Stimulated activated CD4-positive, alpha-beta T cell treated with anti-CD3 and anti-CD28 coated beads, Interleukin-4, amount 100 ng/mL, for 4 hours (primary cell): ENCODE data around the gene TCF7L2.

Experiments used
- DNase-seq, 2 experiments: peaks; one replicate each; pipeline ENCODE4 v3.0.0-alpha.2; 2020

Gene TCF7L2

GRCh38 chr10:113158183-113158582, 208.1 kb downstream of the TCF7L2 start:
- no peak for DNase-seq

GRCh38 chr10:113159563-113159962, 209.5 kb downstream of the TCF7L2 start:
- no peak for DNase-seq

DNA sequence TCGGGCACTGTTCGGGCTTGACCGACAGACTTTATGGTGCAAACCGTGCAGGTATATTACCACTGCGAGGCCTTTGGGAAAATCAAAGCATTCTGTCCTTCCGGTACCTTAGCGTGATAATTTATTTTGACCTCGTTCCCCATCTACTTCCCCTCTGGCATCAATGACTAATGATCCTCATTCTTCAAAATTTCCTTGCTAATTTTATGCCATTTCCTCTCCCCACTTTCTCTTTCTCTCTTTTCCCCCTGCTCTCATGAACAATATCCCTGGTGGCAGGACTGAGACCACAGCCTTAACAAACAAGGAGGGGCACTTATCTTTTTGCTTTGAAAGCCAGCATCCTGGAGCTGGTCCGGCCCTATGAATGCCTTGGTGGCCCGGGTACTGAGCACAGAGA, 210.6 kb downstream of the TCF7L2 start:
- no peak for DNase-seq

- DNase-seq = no peak
These were observed 211.0 kb downstream of the TCF7L2 start for GRCh38 chr10:113161066-113161465.

DNA sequence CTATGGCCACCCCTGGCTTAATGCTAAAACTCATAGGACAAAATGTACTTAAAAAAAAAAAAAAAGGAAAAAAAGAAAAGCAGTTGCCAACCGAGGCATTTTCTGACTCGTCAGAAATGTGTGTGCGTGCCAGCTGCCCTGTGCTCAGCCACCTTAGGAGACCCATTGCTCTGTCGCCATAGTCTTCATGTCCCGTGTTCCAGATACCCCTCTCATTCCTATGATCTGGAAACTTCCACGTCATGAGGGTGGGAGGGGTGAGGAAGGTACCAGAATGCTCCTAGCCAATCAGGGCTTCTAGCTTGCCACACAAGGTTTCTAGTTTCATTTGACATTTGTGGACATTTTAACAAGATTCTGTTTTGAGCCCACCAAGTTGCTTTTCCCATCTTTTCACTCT, 212.9 kb downstream of the TCF7L2 start:
- no peak for DNase-seq

- DNase-seq = no peak
These were observed 215.6 kb downstream of the TCF7L2 start for GRCh38 chr10:113165673-113166072.

- no peak for DNase-seq
These were observed 217.7 kb downstream of the TCF7L2 start for GRCh38 chr10:113167702-113168101.

- DNase-seq = no peak
These were observed 218.5 kb downstream of the TCF7L2 start for GRCh38 chr10:113168584-113168983.

- DNase-seq = no peak
These were observed 219.1 kb downstream of the TCF7L2 start for GRCh38 chr10:113169111-113169510.

DNA sequence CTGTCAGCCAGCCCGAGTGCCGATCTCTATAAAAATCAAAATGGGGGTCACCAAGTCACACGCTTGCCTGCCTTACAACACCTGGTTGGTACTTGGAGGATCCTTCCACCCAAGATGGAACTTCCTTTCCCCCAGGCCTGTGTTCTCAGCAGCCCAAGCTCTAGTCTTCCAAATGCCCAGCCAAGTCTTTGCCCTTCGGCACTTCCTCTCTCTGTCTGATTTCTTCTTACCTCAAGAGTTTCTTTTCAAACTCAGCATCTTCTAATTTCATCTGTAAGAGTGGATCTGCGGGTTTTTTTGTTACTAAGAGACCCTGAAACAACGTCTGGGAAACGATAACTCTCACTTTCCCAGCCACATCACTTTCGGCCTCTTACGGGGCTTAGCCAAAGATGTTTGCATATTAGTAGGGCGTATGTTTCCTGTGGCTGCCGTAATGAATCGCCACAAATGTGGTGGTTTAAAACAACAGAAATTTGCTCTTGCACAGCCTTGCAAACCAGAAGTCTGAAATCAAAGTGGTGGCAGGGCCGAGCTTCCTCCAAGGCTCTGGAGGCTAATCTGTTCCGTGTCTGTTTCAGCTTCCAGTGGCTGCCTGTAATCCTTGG, 219.9 kb downstream of the TCF7L2 start:
- DNase-seq = no peak

- DNase-seq = no peak
These were observed 221.6 kb downstream of the TCF7L2 start for GRCh38 chr10:113171662-113172061.

GRCh38 chr10:113175176-113175575, 225.1 kb downstream of the TCF7L2 start:
- DNase-seq = no peak

- DNase-seq = no peak
These were observed 226.0 kb downstream of the TCF7L2 start for GRCh38 chr10:113175756-113176651.

DNA sequence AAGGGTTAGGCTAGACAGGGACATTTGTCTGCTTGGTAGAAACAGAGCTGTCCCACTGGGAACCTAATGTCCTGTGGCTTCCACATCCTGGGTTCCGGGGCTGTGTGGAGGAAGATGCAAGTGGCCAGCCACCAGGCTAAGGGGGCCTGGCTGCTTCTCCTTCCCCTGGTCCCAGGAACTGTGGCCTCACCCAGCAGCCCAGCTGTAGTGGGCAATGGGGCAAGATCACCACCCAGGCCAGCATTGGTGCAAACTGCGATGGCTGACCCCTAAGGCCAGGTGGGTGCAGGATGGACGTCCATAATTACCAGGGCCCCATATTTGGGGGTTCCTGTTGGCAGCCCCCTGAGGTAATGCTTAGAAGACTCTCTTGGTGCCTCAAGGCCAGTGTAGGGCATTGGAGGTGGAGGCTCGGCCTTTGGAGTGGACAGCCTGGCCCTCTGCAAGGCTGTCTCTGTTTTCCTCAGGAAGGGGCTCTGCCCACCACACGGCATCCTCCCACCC, 226.7 kb downstream of the TCF7L2 start:
- DNase-seq = no peak

DNA sequence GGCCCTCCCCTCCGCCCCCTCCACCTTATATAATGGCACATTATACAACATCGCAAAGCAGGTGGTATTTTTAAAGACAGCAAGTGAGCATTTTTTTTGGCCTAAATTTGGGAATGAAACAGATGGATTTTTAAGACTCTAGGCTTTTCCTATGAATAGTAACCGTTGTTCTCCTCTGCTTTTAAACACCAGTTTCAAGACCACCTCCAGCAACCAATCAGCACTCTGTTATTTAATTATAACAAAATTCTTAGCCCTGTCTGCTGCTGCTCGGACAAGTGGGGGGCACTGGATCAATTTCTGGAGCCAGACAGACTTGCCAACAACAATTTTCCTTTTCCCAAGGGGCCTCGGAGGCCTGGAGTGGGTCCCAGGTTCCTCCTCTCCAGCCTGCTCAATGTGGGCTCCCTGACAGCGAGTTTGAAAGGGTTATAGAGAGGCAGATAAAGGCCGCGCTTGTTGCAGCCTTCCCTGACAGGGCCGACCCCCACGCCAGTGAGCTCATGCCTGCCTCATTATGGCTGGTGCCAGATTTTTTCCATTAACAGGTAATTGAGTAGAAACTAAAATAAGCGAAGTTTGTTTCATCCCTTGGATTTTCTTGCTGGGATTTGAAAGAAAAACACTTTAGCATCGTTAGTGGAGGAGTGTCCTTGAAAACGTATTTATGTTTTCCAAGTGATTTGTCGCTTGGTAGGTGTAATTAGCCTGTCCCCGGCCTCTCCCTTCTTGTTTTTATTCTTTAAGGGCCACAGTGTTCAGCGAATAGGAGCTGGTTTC, 227.3 kb downstream of the TCF7L2 start:
- no peak for DNase-seq

GRCh38 chr10:113177936-113178335, 227.9 kb downstream of the TCF7L2 start:
- no peak for DNase-seq

GRCh38 chr10:113178771-113179170, 228.7 kb downstream of the TCF7L2 start:
- DNase-seq = no peak

DNA sequence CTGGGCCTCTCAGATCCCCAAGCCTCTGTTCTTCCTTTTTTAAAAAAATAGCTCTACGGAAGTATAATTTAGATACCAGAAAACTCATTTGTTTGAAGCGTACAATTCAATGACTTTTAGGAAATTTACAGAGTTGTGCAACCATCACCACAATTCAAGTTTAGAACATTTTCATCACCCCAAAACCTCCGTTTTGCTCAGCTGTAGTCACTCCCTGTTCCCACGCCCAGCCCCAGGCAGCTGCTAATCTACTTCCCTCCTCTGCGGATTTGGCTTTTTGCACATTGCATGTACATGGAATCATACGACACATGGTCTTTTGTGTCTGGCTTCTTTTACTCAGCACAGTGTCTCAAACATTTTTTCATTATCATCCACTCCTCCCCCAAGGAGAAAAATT, 229.2 kb downstream of the TCF7L2 start:
- DNase-seq = no peak

GRCh38 chr10:113179966-113180365, 229.9 kb downstream of the TCF7L2 start:
- no peak for DNase-seq

DNA sequence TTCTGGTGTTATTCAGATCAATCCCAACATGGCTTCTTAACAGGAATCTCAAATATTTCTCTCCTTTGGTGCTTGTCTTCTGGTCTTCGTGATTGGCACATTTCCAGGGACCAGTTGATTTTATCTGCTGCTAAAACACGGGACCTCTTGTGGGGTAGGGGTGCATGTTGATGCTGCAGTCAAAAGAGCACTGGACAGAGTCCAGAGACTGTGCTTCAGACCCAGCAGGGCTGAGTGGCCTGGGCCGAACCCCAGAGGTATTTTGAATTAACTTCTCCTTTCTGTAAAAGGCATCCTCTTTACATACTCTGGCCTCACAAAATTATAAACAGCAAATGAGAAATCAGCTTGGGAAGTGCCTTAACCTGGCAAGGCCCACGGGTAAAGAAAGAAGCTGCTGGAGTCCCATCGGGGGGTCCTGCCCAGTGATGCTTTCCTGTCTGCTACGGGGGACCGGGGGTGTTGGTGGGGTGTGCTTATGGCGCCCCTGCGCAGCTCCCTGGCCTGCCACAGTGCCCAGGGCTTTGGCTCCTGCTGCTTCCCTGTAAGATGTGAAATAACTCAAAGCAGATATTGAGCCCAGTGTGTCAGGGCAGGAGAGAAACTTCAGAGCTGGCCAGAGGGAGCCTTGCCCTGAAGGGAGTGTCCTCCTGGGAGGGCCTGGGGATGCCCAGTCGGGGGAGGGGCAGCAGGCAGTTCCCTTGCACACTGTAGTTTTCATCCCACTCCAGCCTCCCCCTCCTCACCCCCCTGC, 230.5 kb downstream of the TCF7L2 start:
- DNase-seq = no peak

GRCh38 chr10:113182154-113182553, 232.1 kb downstream of the TCF7L2 start:
- no peak for DNase-seq

GRCh38 chr10:113183573-113183972, 233.5 kb downstream of the TCF7L2 start:
- DNase-seq = no peak
